Tibial artery (tissue), 4 donors: Measurements from ENCODE around the gene MROH7.
A peak's percentile ranks its signal among the peaks of the same experiment; 100 is the strongest.

Experiments
- DNase-seq, 2 donors: peaks; one replicate each; pipeline ENCODE4 v3.0.0-alpha.2; 2019
- H3K27ac ChIP-seq, 2 donors: fragments of 200-600 bp; sonication (generic) in 1 of 2; 1 replicate in 1 of 2; 2 replicates in 1 of 2; pipeline ENCODE4 v1.5.1; 2018 to 2019; ENCODE audit warnings: mild to moderate bottlenecking in 1 of 2
- H3K27me3 ChIP-seq, 2 donors: fragments of 200-600 bp; sonication (generic) in 1 of 2; one replicate each; pipeline versions ENCODE4 v1.5.1 to v1.6.0; 2016 to 2019
- H3K36me3 ChIP-seq, 3 donors: fragments of 200-600 bp; sonication (generic) in 2 of 3; one replicate each; pipeline ENCODE4 v1.5.1; 2016 to 2019; ENCODE audit warnings: mild to moderate bottlenecking in 2 of 3
- H3K4me1 ChIP-seq, 4 donors: fragments of 200-600 bp; sonication (generic) in 2 of 4; 1 replicate in 3 of 4; 2 replicates in 1 of 4; pipeline ENCODE4 v1.5.1; 2016 to 2019
- H3K4me3 ChIP-seq, 2 donors: fragments of 200-600 bp; sonication (generic) in 1 of 2; 1 replicate in 1 of 2; 2 replicates in 1 of 2; pipeline ENCODE4 v1.5.1; 2018 to 2019; ENCODE audit warnings: mild to moderate bottlenecking in 2 of 2
- H3K9me3 ChIP-seq, 3 donors: fragments of 200-600 bp; sonication (generic) in 1 of 3; one replicate each; pipeline ENCODE4 v1.5.1; 2016 to 2019
- intact Hi-C: fragments of 100-400 bp; cut with DNase I; formaldehyde crosslinking; loops from one replicate; pipeline ENCODE4 v1.15.0; 2023; ENCODE audit warnings: low total_unique reads
- TF ChIP-seq, protein P1 (sequence below), 2 experiments: fragments of 200-600 bp in 1 of 2; fragments of 450-650 bp in 1 of 2; IDR thresholded peaks; one replicate each; pipeline ENCODE4 v1.5.1; 2017 to 2019; ENCODE audit warnings: antibody characterized with exemption in 2 of 2, mild to moderate bottlenecking in 1 of 2, moderate library complexity in 1 of 2

MROH7 gene

DNA sequence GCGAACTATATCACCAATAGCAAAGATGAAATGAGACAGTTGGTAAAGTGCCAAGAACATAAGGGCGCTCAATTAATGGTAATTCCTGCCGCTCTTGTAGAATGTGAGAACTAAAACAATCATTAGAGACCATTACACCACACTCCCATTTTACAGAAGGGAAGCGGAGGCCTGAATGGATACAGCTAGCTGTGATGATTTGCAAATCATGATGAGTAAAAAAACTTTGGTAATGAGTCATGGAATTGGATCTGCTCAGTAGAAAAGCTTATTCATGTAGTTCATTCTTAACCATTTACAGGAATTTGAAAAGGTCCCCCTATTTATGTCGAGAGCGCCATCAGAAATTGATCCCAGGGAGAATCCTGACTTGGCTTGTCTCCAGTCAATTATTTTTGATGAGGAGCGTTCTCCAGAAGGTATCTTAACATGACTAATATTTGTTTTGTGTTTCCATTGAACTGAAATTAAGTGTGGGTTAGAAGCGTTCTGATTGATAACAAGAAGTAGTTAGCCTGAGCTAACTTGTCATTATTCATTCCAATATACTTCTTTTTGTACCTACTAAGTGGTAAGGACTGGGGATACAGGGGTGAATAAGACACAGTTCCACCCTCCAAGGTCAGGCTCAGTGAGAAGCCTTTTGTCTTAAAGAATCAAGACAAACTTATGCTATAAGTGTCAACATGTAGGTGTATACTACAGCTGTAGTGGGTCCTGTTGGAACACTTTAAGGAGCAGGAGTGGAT, 74.9 kb downstream of the MROH7 start:
- intact Hi-C loops = no loop called here
- H3K4me3 ChIP-seq = peak overlapping the region; percentile 70 to 76
- TF ChIP-seq, protein P1, sequence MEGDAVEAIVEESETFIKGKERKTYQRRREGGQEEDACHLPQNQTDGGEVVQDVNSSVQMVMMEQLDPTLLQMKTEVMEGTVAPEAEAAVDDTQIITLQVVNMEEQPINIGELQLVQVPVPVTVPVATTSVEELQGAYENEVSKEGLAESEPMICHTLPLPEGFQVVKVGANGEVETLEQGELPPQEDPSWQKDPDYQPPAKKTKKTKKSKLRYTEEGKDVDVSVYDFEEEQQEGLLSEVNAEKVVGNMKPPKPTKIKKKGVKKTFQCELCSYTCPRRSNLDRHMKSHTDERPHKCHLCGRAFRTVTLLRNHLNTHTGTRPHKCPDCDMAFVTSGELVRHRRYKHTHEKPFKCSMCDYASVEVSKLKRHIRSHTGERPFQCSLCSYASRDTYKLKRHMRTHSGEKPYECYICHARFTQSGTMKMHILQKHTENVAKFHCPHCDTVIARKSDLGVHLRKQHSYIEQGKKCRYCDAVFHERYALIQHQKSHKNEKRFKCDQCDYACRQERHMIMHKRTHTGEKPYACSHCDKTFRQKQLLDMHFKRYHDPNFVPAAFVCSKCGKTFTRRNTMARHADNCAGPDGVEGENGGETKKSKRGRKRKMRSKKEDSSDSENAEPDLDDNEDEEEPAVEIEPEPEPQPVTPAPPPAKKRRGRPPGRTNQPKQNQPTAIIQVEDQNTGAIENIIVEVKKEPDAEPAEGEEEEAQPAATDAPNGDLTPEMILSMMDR (IDR thresholded peaks at IDR 0.05) = no peak
- peaks cover 1 to 32% (median 10%) of the 10 kb centered on the region in 3 donors for H3K36me3 ChIP-seq
- peaks cover 0 to 18% (median 8%) of the 10 kb centered on the region in 4 donors for H3K4me1 ChIP-seq
- no peaks in the 10 kb centered on the region for H3K27me3 ChIP-seq
- peak overlapping the region; percentile 81 to 84 for H3K27ac ChIP-seq
- no peak for DNase-seq
- H3K9me3 ChIP-seq = no peaks in the 10 kb centered on the region

DNA sequence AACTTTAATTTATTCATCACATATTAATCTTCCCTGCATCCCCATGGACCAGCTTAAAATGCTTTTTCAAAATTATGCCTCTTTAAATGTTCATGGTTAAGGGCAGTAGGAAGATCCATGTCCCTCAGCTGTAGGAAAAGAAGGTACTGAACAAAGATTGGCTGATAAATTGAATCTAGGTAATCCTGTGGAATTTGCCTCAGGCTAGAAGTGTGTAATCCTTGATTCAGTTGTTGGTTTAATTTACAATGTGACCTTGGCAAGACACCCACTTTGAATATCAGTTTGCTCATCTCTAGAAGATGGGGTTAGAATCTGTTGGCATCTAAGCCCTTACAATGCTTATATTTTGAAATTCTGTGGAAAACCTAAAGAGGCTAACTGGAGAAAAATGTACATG, 80.1 kb downstream of the MROH7 start:
- peaks cover 0 to 5% (median 1%) of the 10 kb centered on the region in 4 donors for H3K4me1 ChIP-seq
- H3K36me3 ChIP-seq = peaks cover 46 to 83% (median 49%) of the 10 kb centered on the region in 3 donors
- no peaks in the 10 kb centered on the region for H3K27me3 ChIP-seq
- H3K27ac ChIP-seq = no peak overlapping the region
- no peak for DNase-seq
- no peaks in the 10 kb centered on the region for H3K9me3 ChIP-seq
- TF ChIP-seq, protein P1 (IDR thresholded peaks at IDR 0.05) = no peak
- H3K4me3 ChIP-seq = no peak overlapping the region
- intact Hi-C loops = no loop called here

DNA sequence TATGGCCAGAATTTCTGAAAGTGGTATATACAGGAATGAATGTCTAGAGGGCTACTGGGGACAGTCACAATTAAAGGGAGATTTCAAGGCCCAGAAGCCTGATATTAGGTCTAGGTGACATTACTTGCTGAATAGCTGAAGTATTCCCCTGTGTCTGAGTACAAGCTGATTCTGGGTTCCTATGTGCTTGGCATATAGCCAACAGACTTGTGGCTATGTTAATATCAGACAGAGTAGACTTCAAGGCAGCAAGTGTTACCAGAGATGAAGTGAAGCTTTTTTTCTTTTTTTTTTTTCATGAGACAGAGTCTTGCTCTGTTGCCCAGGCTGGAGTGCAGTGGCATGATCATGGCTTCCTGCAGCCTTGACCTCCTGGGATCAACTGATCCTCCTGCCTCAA, 82.4 kb downstream of the MROH7 start:
- H3K9me3 ChIP-seq = no peaks in the 10 kb centered on the region

DNA sequence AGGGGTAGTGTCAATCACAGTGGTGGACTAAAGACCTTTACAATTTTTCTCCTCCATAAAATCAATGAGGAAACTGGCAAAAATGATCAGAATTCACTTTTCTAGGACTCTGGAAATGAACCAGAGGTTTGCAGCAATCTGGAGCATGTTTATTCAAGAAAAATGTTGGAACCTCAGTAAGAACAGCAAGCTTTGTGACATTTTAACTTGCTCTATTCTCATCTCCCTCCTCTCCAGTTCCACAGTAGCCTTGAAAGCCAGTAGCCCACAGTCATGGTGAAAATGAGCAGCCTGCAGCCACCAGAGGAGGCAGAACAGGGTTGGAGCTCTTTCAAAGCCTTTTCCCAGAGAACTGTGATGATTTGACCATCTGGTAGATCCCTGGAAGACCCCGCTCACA, 83.2 kb downstream of the MROH7 start:
- Histone ChIP-seq H3K4me3 (no peak overlapping the region), H3K4me1 (peaks cover 0 to 6% (median 0%) of the 10 kb centered on the region in 4 donors), H3K36me3 (peaks cover 49 to 83% (median 53%) of the 10 kb centered on the region in 3 donors), H3K27me3 (no peaks in the 10 kb centered on the region), H3K27ac (no peak overlapping the region), H3K9me3 (no peaks in the 10 kb centered on the region)
- intact Hi-C loops = no loop called here
- no peak for DNase-seq
- TF ChIP-seq, protein P1 (IDR thresholded peaks at IDR 0.05) = no peak

More for the DNA sequence above, 82.4 kb downstream of the MROH7 start:
- Histone ChIP-seq H3K27me3 (no peaks in the 10 kb centered on the region), H3K4me3 (no peak overlapping the region), H3K27ac (no peak overlapping the region), H3K36me3 (peaks cover 46 to 83% (median 52%) of the 10 kb centered on the region in 3 donors), H3K4me1 (peaks cover 0 to 6% (median under 1%) of the 10 kb centered on the region in 4 donors)
- intact Hi-C loops = no loop called here
- TF ChIP-seq, protein P1 (IDR thresholded peaks at IDR 0.05) = no peak
- DNase-seq = no peak

DNA sequence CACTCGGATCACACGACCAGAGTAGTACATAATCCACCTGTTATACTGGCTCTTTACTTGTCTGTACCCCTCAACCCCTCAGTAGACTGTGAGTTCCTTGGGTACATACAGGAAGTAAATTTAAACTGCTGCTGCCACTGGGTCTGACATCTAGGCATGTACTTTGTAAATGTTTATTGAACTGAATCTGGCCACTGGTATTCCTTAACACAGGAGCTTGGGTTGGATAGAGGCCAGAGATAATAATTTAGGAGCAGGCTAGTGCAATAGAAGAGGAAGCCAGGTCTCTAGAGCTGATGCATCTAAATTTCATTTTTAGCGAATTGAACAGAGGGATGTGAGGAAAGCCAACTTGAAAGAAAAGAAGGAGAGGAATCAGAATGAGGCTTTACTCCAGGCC, 86.4 kb downstream of the MROH7 start:
- peaks cover 64 to 83% (median 70%) of the 10 kb centered on the region in 3 donors for H3K36me3 ChIP-seq
- no peak overlapping the region for H3K27ac ChIP-seq
- DNase-seq = no peak
- no peaks in the 10 kb centered on the region for H3K27me3 ChIP-seq
- no peak overlapping the region for H3K4me3 ChIP-seq
- intact Hi-C loops = no loop called here
- no peaks in the 10 kb centered on the region for H3K9me3 ChIP-seq
- peaks cover 0 to 6% (median 0%) of the 10 kb centered on the region in 4 donors for H3K4me1 ChIP-seq
- TF ChIP-seq, protein P1 (IDR thresholded peaks at IDR 0.05) = no peak
